Measurements from ENCODE around the gene MFRP.

DNA sequence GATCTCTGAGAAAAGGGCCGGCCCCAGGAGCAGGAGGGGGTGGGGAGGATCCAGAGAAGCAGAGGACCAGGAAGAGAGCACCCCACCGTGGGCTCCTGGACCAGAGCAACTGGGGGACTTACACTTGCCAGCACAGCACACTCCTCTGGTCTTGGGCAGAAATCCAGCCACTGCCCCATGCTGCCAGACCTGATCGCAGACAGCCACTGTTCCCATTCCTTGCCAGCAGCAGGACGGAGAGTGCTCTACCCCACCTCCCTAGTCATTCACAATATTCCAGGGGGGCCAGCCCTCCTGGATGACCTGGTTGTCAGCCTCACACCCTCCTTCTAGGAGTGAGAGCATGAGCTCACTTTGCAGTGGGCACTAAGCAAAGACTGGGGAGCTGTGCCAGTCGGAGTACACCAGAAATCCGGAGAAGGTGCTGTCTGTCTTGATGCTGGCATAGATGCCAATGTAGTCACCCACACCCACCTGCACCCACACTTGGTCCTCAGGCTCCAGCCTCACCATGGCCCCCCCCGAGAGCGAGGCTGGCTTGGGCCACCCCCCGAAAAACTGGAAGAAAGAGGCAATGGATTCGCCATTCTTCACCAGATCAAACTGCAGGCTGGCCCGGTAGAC is 7.4 kb downstream of the MFRP start:
- TF ChIP-seq, protein P1, sequence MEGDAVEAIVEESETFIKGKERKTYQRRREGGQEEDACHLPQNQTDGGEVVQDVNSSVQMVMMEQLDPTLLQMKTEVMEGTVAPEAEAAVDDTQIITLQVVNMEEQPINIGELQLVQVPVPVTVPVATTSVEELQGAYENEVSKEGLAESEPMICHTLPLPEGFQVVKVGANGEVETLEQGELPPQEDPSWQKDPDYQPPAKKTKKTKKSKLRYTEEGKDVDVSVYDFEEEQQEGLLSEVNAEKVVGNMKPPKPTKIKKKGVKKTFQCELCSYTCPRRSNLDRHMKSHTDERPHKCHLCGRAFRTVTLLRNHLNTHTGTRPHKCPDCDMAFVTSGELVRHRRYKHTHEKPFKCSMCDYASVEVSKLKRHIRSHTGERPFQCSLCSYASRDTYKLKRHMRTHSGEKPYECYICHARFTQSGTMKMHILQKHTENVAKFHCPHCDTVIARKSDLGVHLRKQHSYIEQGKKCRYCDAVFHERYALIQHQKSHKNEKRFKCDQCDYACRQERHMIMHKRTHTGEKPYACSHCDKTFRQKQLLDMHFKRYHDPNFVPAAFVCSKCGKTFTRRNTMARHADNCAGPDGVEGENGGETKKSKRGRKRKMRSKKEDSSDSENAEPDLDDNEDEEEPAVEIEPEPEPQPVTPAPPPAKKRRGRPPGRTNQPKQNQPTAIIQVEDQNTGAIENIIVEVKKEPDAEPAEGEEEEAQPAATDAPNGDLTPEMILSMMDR (IDR thresholded peaks at IDR 0.05) = no peak
- TF ChIP-seq POLR2A (IDR thresholded peaks at IDR 0.05) = no peak
- no peak for TF ChIP-seq POLR2AphosphoS5 (IDR thresholded peaks at IDR 0.05)
